ENCODE data around the gene HDAC11.

Gene HDAC11

GRCh38 chr3:13545952-13546454 is 65.9 kb downstream of the HDAC11 start:
- DNase-seq, result no peak

GRCh38 chr3:13546667-13547171 is 66.6 kb downstream of the HDAC11 start:
- DNase-seq, result no peak

- no peak for DNase-seq
Measured at GRCh38 chr3:13547591-13548371, 67.7 kb downstream of the HDAC11 start.

GRCh38 chr3:13548696-13549622 is 68.9 kb downstream of the HDAC11 start, which contains the start of gene FBLN2:
Gene FBLN2, plus strand, starts transcription at chr3:13549125. Its CDS starts 21,231 bp downstream, at chr3:13570356.
- no peak for DNase-seq

DNA sequence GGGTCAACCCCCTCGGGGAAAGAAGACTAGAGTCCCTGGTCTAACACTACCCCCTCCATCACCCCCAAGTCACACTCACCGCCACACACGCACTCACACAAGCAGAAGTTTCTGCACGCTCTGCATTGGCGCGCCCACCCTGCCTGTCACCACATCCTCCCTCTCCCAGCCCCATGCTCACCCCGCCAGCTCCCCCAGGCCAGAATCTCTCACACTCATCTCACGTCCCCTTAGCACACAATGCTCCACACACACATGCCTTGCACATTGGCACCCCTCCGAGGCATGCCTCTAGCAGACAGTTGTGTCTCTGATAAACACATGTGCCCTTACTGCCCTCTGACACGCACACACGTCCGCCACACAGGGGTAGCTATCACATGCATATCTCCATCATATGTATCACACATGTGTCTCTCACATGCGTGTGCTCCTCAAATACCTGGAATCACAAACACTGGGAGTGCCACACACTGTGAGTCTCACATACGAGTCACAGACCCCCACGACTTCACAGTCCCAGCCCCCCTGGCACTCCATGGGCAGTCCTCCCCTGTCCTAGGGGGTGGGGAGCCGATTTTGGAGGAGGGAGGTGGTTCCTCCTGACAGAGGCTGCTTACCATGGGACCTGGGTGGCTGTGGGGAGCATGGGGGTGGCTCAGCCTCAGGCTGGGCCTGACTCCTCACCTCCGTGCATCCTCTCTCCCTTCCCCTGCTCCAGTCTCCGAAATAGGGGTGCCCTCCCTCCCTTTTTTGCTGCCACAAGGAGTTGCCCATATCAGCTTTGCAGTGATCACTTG is 69.7 kb downstream of the HDAC11 start:
- no peak for DNase-seq

DNA sequence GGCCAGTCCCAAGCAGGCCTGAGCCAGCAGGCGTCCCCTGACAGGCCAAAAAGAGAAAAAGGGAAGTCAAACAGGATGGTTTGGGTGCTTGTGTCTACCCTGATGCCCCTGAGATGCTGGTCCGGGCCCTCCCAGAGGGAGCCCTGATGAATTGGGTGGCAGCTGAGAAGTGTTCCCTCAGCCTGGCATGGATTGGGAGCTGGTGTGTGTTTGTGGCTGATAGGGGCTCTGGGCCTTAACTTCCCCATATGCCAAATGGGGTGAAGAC is 70.3 kb downstream of the HDAC11 start:
- DNase-seq, result no peak

DNA sequence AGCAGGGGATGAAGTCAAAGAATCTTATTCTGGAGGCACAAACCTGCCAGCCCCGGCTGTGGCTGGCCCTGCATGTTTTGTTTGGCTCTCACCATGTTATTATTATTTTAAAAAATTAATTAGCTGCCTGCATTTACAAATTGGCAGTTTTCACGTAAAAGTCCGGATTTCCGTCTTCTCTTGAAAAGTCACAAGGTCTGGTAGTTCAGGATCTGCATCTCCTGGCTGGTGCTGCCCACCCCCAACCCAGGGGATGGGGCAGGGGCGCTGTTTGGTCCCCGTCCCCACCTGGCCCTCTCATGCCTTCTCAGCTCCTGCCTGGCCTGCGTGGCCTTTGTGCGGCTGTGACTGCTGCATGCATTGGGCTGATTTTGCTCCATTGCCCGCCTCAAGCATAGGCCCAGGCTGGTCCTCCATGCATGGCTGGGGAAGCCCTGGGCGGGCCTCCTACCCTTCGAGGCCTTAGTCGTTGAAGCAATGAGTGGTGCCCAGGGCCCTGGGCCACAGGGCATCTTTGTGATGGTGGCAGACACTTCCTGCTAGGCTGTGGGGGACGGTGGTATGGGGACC is 70.8 kb downstream of the HDAC11 start:
- no peak for DNase-seq

- DNase-seq, result no peak
Measured at GRCh38 chr3:13552857-13553652, 72.9 kb downstream of the HDAC11 start.

DNA sequence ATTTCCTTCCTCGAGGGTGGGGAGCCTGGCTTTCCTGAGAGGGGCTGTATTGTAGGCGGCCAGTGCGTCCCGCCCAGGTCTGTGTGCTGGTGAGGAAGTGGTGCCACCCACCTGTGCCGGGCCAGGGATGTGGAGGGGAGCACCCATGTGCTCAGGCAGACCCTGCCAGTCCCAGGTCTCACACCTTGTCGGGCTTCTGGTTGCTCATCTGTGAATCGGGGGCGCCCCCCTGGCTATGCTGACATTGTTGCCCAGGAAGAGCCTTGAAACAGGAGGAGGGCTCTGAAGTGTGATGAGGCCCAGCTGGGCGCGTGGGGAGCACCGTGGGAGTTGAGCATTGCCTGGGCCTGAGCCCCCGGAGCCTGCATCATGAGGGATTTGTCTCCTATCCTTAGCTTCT is 73.6 kb downstream of the HDAC11 start:
- no peak for DNase-seq

DNA sequence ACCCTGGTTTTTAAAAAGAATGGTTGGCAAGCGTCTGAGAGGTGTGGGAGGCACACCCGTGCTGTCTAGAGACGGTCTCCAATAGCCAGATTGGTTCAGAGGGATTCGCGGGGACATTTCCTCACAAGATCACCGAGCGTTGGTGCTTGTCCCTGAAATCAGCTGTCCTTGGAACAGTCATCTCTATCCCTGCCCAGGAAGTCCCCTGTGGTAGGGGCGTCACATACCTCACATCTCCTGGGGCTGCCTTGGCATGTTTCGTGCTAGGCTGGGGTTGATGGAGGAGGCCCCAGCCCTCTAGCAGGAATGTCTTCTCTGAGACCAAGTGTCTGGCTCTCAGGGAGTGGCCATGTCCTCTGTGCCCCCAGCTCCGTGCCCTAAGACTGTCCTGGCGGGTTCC is 75.6 kb downstream of the HDAC11 start:
- DNase-seq, result no peak

Measured in SIG-M5 (cell line).